GM12872 (cell line): Measurements from ENCODE around the gene ROS1.

Experiments used
- TF ChIP-seq, protein P1 (sequence below): IDR thresholded peaks from 3 replicates; pipeline ENCODE4 v1.5.1; 2011; ENCODE audit warnings: low read depth, mild to moderate bottlenecking, low read length, moderate library complexity; ENCODE audit not compliant: insufficient read depth

ROS1 gene

DNA sequence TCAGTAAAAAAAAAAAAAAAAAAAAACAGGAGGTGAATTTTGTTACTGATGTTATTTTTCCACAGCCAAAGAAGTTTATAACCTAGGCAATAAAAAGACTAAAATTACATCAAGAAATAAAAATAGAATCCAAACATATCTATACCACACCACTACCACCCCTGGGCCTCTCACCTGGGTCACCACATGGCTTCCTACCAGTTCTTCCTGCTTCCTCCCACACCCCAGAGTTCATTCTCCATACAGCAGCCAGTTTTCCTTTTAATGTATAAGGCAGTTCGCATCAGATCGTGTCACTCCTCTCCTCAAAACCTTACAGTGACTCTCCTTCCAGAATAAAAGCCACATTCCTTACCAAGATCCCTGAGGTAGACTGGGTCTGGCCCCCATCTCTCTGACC is 23.9 kb downstream of the ROS1 start:
- TF ChIP-seq, protein P1, sequence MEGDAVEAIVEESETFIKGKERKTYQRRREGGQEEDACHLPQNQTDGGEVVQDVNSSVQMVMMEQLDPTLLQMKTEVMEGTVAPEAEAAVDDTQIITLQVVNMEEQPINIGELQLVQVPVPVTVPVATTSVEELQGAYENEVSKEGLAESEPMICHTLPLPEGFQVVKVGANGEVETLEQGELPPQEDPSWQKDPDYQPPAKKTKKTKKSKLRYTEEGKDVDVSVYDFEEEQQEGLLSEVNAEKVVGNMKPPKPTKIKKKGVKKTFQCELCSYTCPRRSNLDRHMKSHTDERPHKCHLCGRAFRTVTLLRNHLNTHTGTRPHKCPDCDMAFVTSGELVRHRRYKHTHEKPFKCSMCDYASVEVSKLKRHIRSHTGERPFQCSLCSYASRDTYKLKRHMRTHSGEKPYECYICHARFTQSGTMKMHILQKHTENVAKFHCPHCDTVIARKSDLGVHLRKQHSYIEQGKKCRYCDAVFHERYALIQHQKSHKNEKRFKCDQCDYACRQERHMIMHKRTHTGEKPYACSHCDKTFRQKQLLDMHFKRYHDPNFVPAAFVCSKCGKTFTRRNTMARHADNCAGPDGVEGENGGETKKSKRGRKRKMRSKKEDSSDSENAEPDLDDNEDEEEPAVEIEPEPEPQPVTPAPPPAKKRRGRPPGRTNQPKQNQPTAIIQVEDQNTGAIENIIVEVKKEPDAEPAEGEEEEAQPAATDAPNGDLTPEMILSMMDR, result no peak

GRCh38 chr6:117399924-117400323 is 25.8 kb downstream of the ROS1 start:
- TF ChIP-seq, protein P1, result no peak

DNA sequence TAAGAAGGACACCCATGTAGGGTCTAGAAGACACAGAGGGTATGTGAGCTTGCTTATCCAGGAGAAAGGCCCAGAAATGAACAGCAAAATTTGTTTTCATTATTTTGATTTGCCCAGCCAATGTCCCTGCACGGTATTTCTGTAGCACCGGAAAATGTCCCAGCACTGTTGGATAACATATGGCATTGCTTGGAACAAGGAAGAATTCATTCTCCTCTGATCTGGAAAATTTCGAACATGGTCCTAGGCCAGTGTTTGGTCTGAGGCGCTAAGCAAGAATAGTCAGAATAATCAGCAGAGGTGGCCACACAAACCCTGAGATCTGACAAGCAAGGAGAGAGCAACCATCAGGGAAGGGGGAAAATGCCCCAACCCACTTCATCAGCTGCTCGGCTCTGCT is 26.6 kb downstream of the ROS1 start:
- TF ChIP-seq, protein P1, result no peak

DNA sequence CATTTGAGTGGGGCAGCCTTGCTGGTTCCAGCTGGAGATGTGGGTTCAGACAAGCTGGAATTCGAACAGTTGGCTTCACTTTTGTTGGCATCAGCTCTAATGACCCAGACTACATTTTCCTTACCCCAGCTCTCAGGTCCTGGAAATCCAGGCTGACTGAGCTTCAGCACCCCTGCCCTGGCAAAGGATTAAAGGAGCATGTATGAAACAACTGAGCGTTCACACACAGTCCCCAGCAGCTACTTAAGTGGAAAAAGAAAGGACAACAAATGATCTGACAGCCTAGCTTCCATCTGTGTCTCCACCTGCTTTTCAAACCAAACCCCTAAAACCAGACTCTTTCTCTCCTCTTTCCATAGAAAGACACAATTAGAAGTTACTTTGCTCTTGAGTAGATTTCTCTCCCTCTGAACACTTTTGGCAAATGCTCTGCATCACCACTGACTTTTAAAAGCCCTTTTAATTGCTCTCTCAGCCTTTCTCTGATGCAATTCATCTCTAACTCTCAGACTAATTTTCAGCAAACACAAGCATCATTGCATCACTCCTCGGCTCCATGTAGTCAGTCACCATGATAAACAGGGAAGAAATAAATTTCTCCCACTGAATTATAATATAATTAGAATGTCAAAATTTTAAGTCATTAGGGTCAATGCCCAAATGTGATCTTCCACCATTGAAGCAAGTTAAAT is 28.1 kb downstream of the ROS1 start:
- TF ChIP-seq, protein P1, result no peak

DNA sequence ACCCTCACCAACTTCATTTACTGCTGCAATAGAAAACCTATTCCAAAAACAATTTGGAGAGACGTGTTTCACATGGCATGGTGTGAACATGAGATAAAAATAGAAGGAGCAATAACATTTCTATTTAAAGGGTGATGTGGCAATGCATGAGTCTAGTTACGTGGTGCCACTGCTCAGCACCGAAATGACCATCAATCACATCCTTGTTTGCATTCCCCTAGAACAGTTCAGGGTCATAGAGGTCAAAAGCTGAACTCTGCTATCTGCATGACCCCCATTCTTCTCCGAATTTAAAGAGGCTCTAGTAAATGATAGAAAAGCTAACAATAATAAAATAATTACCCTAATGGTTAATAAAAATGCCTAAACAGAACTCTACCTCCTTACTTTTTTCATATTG is 29.5 kb downstream of the ROS1 start:
- TF ChIP-seq, protein P1, result no peak

GRCh38 chr6:117395164-117395563 is 30.6 kb downstream of the ROS1 start:
- TF ChIP-seq, protein P1, result no peak

DNA sequence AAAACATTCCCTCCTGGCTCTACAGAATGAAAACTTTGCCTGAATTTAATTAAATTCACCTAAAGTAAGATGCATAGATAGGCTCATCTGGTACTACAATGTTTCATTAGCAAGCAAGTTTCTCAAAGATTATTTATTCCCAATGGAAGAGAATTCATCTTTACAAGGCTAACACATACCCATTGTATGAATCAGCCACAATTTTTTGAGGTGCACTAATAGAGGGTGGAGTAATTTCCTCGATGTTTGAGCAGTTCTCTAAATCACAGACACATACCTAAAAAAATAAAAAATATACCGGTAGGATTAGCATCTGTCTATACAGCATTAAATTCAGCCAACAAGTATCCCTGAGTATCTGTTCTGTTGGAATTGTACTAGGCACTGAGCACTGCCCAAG is 32.7 kb downstream of the ROS1 start:
- TF ChIP-seq, protein P1, result no peak
